ENCODE measurements around the gene TPD52L2. TPM values are rescaled to one million over a fixed set of nuclear protein-coding genes. Genes with fewer than 3 reads are reported as not detected.

TPD52L2 gene
- total and polyA plus RNA-seq, 2 donors = 53.7 to 132 TPM

GRCh38 chr20:63885264-63886053, 20.4 kb downstream of the TPD52L2 start:
- no peak overlapping the region for H3K4me3 ChIP-seq (ENCODE audit: low read depth, low read length)
- no peaks in the 10 kb centered on the region for H3K4me1 ChIP-seq (ENCODE audit: insufficient read depth)
- 89% methylated on average over 27 of the region's 27 CpGs for WGBS
- H3K27ac ChIP-seq (ENCODE audit: low read depth) = no peak overlapping the region
- peaks cover 3% of the 10 kb centered on the region for H3K36me3 ChIP-seq (ENCODE audit: insufficient read depth)
- no peak for DNase-seq (ENCODE audit: extremely low spot score)

- no peak for DNase-seq (ENCODE audit: extremely low spot score)
- WGBS = 90% methylated on average over 14 of the region's 14 CpGs
- no peak overlapping the region for H3K27ac ChIP-seq (ENCODE audit: low read depth)
- H3K36me3 ChIP-seq (ENCODE audit: insufficient read depth) = peaks cover 3% of the 10 kb centered on the region
- no peak overlapping the region for H3K4me3 ChIP-seq (ENCODE audit: low read depth, low read length)
- H3K4me1 ChIP-seq (ENCODE audit: insufficient read depth) = no peaks in the 10 kb centered on the region
These were observed 21.0 kb downstream of the TPD52L2 start for GRCh38 chr20:63886054-63886419.

- DNase-seq (ENCODE audit: extremely low spot score) = no peak
- 93% methylated on average over 11 of the region's 11 CpGs for WGBS
- Histone ChIP-seq H3K4me3 (ENCODE audit: low read depth, low read length) (no peak overlapping the region), H3K36me3 (ENCODE audit: insufficient read depth) (peaks cover 3% of the 10 kb centered on the region), H3K27ac (ENCODE audit: low read depth) (no peak overlapping the region), H3K4me1 (ENCODE audit: insufficient read depth) (no peaks in the 10 kb centered on the region)
These were observed 21.9 kb downstream of the TPD52L2 start for GRCh38 chr20:63886921-63887320.

GRCh38 chr20:63889241-63890200, 24.5 kb downstream of the TPD52L2 start:
- no peak overlapping the region for H3K27ac ChIP-seq (ENCODE audit: low read depth)
- 88% methylated on average over 25 of the region's 25 CpGs for WGBS
- no peaks in the 10 kb centered on the region for H3K4me1 ChIP-seq (ENCODE audit: insufficient read depth)
- no peak for DNase-seq (ENCODE audit: extremely low spot score)
- H3K36me3 ChIP-seq (ENCODE audit: insufficient read depth) = peaks cover 3% of the 10 kb centered on the region
- no peak overlapping the region for H3K4me3 ChIP-seq (ENCODE audit: low read depth, low read length)

- 85% methylated on average over 7 of the region's 7 CpGs for WGBS
- no peak overlapping the region for H3K27ac ChIP-seq (ENCODE audit: low read depth)
- H3K36me3 ChIP-seq (ENCODE audit: insufficient read depth) = peaks cover 3% of the 10 kb centered on the region
- DNase-seq (ENCODE audit: extremely low spot score) = no peak
- no peaks in the 10 kb centered on the region for H3K4me1 ChIP-seq (ENCODE audit: insufficient read depth)
- H3K4me3 ChIP-seq (ENCODE audit: low read depth, low read length) = no peak overlapping the region
These were observed 25.1 kb downstream of the TPD52L2 start for GRCh38 chr20:63890201-63890576.

GRCh38 chr20:63890616-63891015, 25.5 kb downstream of the TPD52L2 start:
- Histone ChIP-seq H3K27ac (ENCODE audit: low read depth) (no peak overlapping the region), H3K36me3 (ENCODE audit: insufficient read depth) (peaks cover 3% of the 10 kb centered on the region), H3K4me3 (ENCODE audit: low read depth, low read length) (no peak overlapping the region), H3K4me1 (ENCODE audit: insufficient read depth) (no peaks in the 10 kb centered on the region)
- no peak for DNase-seq (ENCODE audit: extremely low spot score)
- WGBS = 87% methylated on average over 7 of the region's 7 CpGs

- peaks cover 3% of the 10 kb centered on the region for H3K36me3 ChIP-seq (ENCODE audit: insufficient read depth)
- no peak for DNase-seq (ENCODE audit: extremely low spot score)
- H3K4me1 ChIP-seq (ENCODE audit: insufficient read depth) = no peaks in the 10 kb centered on the region
- no peak overlapping the region for H3K27ac ChIP-seq (ENCODE audit: low read depth)
- WGBS = 91% methylated on average over 29 of the region's 29 CpGs
- no peak overlapping the region for H3K4me3 ChIP-seq (ENCODE audit: low read depth, low read length)
These were observed 26.3 kb downstream of the TPD52L2 start for GRCh38 chr20:63891061-63892002.

GRCh38 chr20:63892402-63892801, 27.3 kb downstream of the TPD52L2 start:
- Histone ChIP-seq H3K4me1 (ENCODE audit: insufficient read depth) (peaks cover 3% of the 10 kb centered on the region), H3K4me3 (ENCODE audit: low read depth, low read length) (no peak overlapping the region), H3K27ac (ENCODE audit: low read depth) (no peak overlapping the region), H3K36me3 (ENCODE audit: insufficient read depth) (peaks cover 3% of the 10 kb centered on the region)
- WGBS = 85% methylated on average over 7 of the region's 7 CpGs
- DNase-seq (ENCODE audit: extremely low spot score) = no peak

GRCh38 chr20:63893999-63894357, 28.9 kb downstream of the TPD52L2 start:
- peaks cover 3% of the 10 kb centered on the region for H3K4me1 ChIP-seq (ENCODE audit: insufficient read depth)
- H3K27ac ChIP-seq (ENCODE audit: low read depth) = no peak overlapping the region
- H3K36me3 ChIP-seq (ENCODE audit: insufficient read depth) = no peaks in the 10 kb centered on the region
- DNase-seq (ENCODE audit: extremely low spot score) = no peak
- 20% methylated on average over 6 of the region's 6 CpGs for WGBS
- H3K4me3 ChIP-seq (ENCODE audit: low read depth, low read length) = no peak overlapping the region

GRCh38 chr20:63894358-63895201, 29.5 kb downstream of the TPD52L2 start, which contains the start of gene DNAJC5:
Gene DNAJC5 (plus strand): TSS chr20:63895126. CDS start chr20:63928346, 33,220 bp downstream.
- Histone ChIP-seq H3K4me3 (ENCODE audit: low read depth, low read length) (peak within 1 kb of the TSS; percentile 97), H3K36me3 (ENCODE audit: insufficient read depth) (no peaks in the 10 kb centered on the region), H3K27ac (ENCODE audit: low read depth) (no peak within 1 kb of the TSS), H3K4me1 (ENCODE audit: insufficient read depth) (peaks cover 3% of the 10 kb centered on the region)
- peak; percentile 84 for DNase-seq (ENCODE audit: extremely low spot score)
- WGBS = 1% methylated on average over 82 of the region's 82 CpGs

GRCh38 chr20:63895202-63895951, 30.3 kb downstream of the TPD52L2 start:
- Histone ChIP-seq H3K36me3 (ENCODE audit: insufficient read depth) (no peaks in the 10 kb centered on the region), H3K27ac (ENCODE audit: low read depth) (no peak overlapping the region), H3K4me3 (ENCODE audit: low read depth, low read length) (peak overlapping the region; percentile 97), H3K4me1 (ENCODE audit: insufficient read depth) (peaks cover 3% of the 10 kb centered on the region)
- WGBS = 1% methylated on average over 85 of the region's 87 CpGs
- DNase-seq (ENCODE audit: extremely low spot score) = no peak

- H3K4me1 ChIP-seq (ENCODE audit: insufficient read depth) = peaks cover 3% of the 10 kb centered on the region
- peak overlapping the region; percentile 97 for H3K4me3 ChIP-seq (ENCODE audit: low read depth, low read length)
- WGBS = 1% methylated on average over 5 of the region's 5 CpGs
- H3K36me3 ChIP-seq (ENCODE audit: insufficient read depth) = no peaks in the 10 kb centered on the region
- DNase-seq (ENCODE audit: extremely low spot score) = peak; percentile 37
- no peak overlapping the region for H3K27ac ChIP-seq (ENCODE audit: low read depth)
These were observed 30.8 kb downstream of the TPD52L2 start for GRCh38 chr20:63895952-63896263.
